Left ventricle myocardium inferior (tissue), 1 donor: ENCODE data around the gene ZNF654. TPM values are rescaled to one million over a fixed set of nuclear protein-coding genes. Genes with fewer than 3 reads are reported as not detected.
A peak's percentile ranks its signal among the peaks of the same experiment; 100 is the strongest.

Source experiments
- DNase-seq: peaks from one replicate; pipeline ENCODE4 v3.0.0-alpha.2; 2020
- H3K27ac ChIP-seq: fragments of 200-600 bp; replicated peaks from 2 replicates; pipeline ENCODE4 v1.8.0; 2021
- H3K27me3 ChIP-seq: fragments of 200-600 bp; 2 replicates; pipeline ENCODE4 v1.8.0; 2021; ENCODE audit warnings: low read depth
- H3K36me3 ChIP-seq: fragments of 200-600 bp; 2 replicates; pipeline ENCODE4 v1.8.0; 2021
- H3K4me1 ChIP-seq: fragments of 200-600 bp; 2 replicates; pipeline ENCODE4 v1.8.0; 2021
- H3K4me3 ChIP-seq: fragments of 200-600 bp; 2 replicates; pipeline ENCODE4 v1.8.0; 2021; ENCODE audit warnings: mild to moderate bottlenecking, moderate library complexity
- H3K9me3 ChIP-seq: fragments of 200-600 bp; replicated peaks from 2 replicates; pipeline ENCODE4 v1.8.0; 2021
- CTCF ChIP-seq: fragments of 200-600 bp; IDR thresholded peaks from 2 replicates; pipeline ENCODE4 v1.8.0; 2021; ENCODE audit warnings: antibody characterized with exemption, mild to moderate bottlenecking, borderline replicate concordance
- intact Hi-C: fragments of 100-400 bp; cut with micrococcal nuclease; formaldehyde crosslinking; loops from one replicate; pipeline ENCODE4 v1.11.0; 2022
- total RNA-seq: library from RNA; stranded (reverse); fragmentation: NEBNext Ultra II Directional; extraction: Animal tissue kit (Norgen Biotek cat#: 25700); gene quantifications from one replicate; pipeline ENCODE4 v1.2.1, GENCODE V29; 2021
- donor health status: DM: no; HTN: yes; CAD: no; lungs with severe emphysema.

Gene ZNF654
- total RNA-seq, 1 donor from 2014 or later = 9.9 TPM

DNA sequence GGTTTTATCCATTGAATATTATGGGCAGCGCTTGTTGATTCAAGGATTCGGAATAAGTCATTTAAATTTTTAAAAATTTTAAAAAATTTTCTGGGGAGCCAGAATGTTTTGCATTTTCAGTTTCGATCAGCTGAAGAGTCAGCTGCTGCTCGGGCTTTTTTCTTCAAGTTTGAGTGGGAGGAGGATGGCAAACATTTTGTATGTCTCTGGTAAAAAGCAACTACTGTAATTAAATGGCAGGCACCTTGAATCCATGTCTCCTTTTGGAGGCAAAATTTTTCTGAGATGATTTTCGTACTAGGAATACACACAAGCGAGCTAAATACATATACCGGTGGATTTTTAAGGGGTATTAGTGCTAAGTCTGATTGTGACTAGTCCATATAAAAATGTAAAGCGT is 91.3 kb downstream of the ZNF654 start:
- peaks cover 52% of the 10 kb centered on the region for H3K4me1 ChIP-seq
- intact Hi-C loops = no loop called here
- DNase-seq = no peak
- H3K4me3 ChIP-seq = peak overlapping the region; percentile 85
- no peaks in the 10 kb centered on the region for H3K9me3 ChIP-seq
- no peaks in the 10 kb centered on the region for H3K27me3 ChIP-seq
- TF ChIP-seq CTCF = no peak
- peaks cover 24% of the 10 kb centered on the region for H3K36me3 ChIP-seq
- peak overlapping the region; percentile 93 for H3K27ac ChIP-seq

- intact Hi-C loops = no loop called here
These were observed 91.8 kb downstream of the ZNF654 start for GRCh38 chr3:88150806-88151205.

GRCh38 chr3:88151358-88151757 is 92.3 kb downstream of the ZNF654 start:
- H3K4me1 ChIP-seq = peaks cover 52% of the 10 kb centered on the region
- no peak for TF ChIP-seq CTCF
- H3K4me3 ChIP-seq = peak overlapping the region; percentile 85
- peaks cover 34% of the 10 kb centered on the region for H3K36me3 ChIP-seq
- H3K27me3 ChIP-seq = no peaks in the 10 kb centered on the region
- H3K9me3 ChIP-seq = no peaks in the 10 kb centered on the region
- no peak for DNase-seq
- H3K27ac ChIP-seq = no peak overlapping the region
- intact Hi-C loops = no loop called here

More at GRCh38 chr3:88150806-88151205, 91.8 kb downstream of the ZNF654 start:
- Histone ChIP-seq H3K27me3 (no peaks in the 10 kb centered on the region), H3K4me1 (peaks cover 52% of the 10 kb centered on the region), H3K4me3 (peak overlapping the region; percentile 85), H3K36me3 (peaks cover 28% of the 10 kb centered on the region), H3K9me3 (no peaks in the 10 kb centered on the region), H3K27ac (peak overlapping the region; percentile 93)
- no peak for TF ChIP-seq CTCF
- DNase-seq = no peak

GRCh38 chr3:88152841-88153240 is 93.8 kb downstream of the ZNF654 start:
- no peaks in the 10 kb centered on the region for H3K9me3 ChIP-seq
- H3K4me3 ChIP-seq = no peak overlapping the region
- H3K36me3 ChIP-seq = peaks cover 43% of the 10 kb centered on the region
- peaks cover 61% of the 10 kb centered on the region for H3K4me1 ChIP-seq
- TF ChIP-seq CTCF = no peak
- H3K27me3 ChIP-seq = no peaks in the 10 kb centered on the region
- no peak for DNase-seq
- intact Hi-C loops = no loop called here
- H3K27ac ChIP-seq = no peak overlapping the region

DNA sequence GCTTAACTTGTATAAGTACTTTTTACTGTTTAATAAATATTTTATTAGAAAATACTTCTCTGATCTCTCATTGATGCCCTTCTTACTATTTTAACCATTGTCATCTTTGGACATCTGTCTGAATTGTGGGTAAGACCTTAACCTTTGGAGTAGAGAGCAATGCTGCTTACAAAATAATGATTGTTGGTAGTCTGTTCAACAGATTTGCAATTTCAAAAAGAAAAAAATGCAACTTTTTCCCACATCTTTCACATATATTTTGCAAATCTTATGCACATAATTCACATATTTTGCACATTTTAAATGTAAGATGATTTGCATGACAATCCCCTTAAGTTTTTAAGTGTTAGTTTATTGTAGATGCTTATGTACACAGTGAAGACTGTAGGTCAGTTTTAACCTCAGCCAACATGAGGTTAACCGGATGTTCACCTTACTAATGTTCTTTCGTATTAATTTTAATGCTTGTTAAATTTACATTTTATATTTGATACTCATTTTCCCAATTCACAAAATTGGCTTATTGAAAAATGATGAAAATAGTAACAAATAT is 107.4 kb downstream of the ZNF654 start:
- intact Hi-C loops = no loop called here
- no peaks in the 10 kb centered on the region for H3K9me3 ChIP-seq
- H3K4me1 ChIP-seq = no peaks in the 10 kb centered on the region
- H3K4me3 ChIP-seq = no peak overlapping the region
- H3K36me3 ChIP-seq = peaks cover 3% of the 10 kb centered on the region
- TF ChIP-seq CTCF = no peak
- DNase-seq = no peak
- no peak overlapping the region for H3K27ac ChIP-seq
- no peaks in the 10 kb centered on the region for H3K27me3 ChIP-seq
